ENCODE results near the gene TRIM40. TPM values are rescaled to one million over a fixed set of nuclear protein-coding genes. Genes with fewer than 3 reads are reported as not detected.

TRIM40 gene
- polyA plus RNA-seq, 2 donors = 0.02 TPM; not detected in 1

GRCh38 chr6:30171677-30172471 is 35.9 kb downstream of the TRIM40 start:
- H3K27ac ChIP-seq (ENCODE audit: low read depth in 2 of 2, low read length in 1 of 2) = no peak overlapping the region
- peaks cover 0 to 15% of the 10 kb centered on the region in 2 donors for H3K27me3 ChIP-seq (ENCODE audit: control insufficient read depth in 1 of 2, insufficient read depth in 2 of 2, low read length in 2 of 2)
- WGBS, 2 donors = 6 to 10% methylated on average over 58 to 62 of the region's 62 CpGs
- no peaks in the 10 kb centered on the region for H3K36me3 ChIP-seq (ENCODE audit: control insufficient read depth in 2 of 2, insufficient read depth in 2 of 2, low read length in 1 of 2)
- H3K4me3 ChIP-seq (ENCODE audit: low read depth in 1 of 2, low read length in 2 of 2) = no peak overlapping the region
- no peaks in the 10 kb centered on the region for H3K9me3 ChIP-seq (ENCODE audit: control insufficient read depth in 2 of 2, insufficient read depth in 1 of 2, low read depth in 1 of 2, low read length in 1 of 2)
- H3K4me1 ChIP-seq (ENCODE audit: control insufficient read depth in 2 of 2, insufficient read depth in 2 of 2, low read length in 1 of 2) = peaks cover 2 to 5% of the 10 kb centered on the region in 2 donors

DNA sequence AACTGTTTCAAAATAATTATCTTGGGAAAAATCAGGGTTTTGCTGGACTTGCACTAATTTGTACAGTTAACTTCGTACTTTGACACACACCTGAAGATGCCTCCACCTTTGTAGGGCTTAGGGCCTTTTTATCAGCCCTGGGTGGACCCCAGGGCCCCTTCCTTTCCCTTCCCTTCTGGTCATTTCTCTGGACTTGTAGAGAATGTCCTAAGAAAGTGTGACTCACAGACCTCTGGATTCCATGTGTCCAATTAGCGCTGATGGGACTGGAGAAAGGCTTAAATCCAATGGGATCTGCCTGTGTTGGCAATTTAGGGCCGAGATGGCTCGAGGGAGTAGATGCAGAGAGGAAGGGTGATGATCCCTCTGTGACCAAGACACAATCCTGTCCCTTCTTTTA is 36.7 kb downstream of the TRIM40 start:
- Histone ChIP-seq H3K27ac (ENCODE audit: low read depth in 2 of 2, low read length in 1 of 2) (no peak overlapping the region), H3K9me3 (ENCODE audit: control insufficient read depth in 2 of 2, insufficient read depth in 1 of 2, low read depth in 1 of 2, low read length in 1 of 2) (no peaks in the 10 kb centered on the region), H3K27me3 (ENCODE audit: control insufficient read depth in 1 of 2, insufficient read depth in 2 of 2, low read length in 2 of 2) (peaks cover 0 to 15% of the 10 kb centered on the region in 2 donors), H3K4me3 (ENCODE audit: low read depth in 1 of 2, low read length in 2 of 2) (no peak overlapping the region), H3K36me3 (ENCODE audit: control insufficient read depth in 2 of 2, insufficient read depth in 2 of 2, low read length in 1 of 2) (no peaks in the 10 kb centered on the region), H3K4me1 (ENCODE audit: control insufficient read depth in 2 of 2, insufficient read depth in 2 of 2, low read length in 1 of 2) (peaks cover 2 to 5% of the 10 kb centered on the region in 2 donors)
- WGBS, 2 donors = 82 to 86% methylated on average over 4 of the region's 4 CpGs

GRCh38 chr6:30175765-30176164 is 39.8 kb downstream of the TRIM40 start:
- Histone ChIP-seq H3K4me3 (ENCODE audit: low read depth in 1 of 2, low read length in 2 of 2) (no peak overlapping the region), H3K4me1 (ENCODE audit: control insufficient read depth in 2 of 2, insufficient read depth in 2 of 2, low read length in 1 of 2) (peaks cover 2 to 5% of the 10 kb centered on the region in 2 donors), H3K9me3 (ENCODE audit: control insufficient read depth in 2 of 2, insufficient read depth in 1 of 2, low read depth in 1 of 2, low read length in 1 of 2) (no peaks in the 10 kb centered on the region), H3K27ac (ENCODE audit: low read depth in 2 of 2, low read length in 1 of 2) (no peak overlapping the region), H3K27me3 (ENCODE audit: control insufficient read depth in 1 of 2, insufficient read depth in 2 of 2, low read length in 2 of 2) (peaks cover 0 to 15% of the 10 kb centered on the region in 2 donors), H3K36me3 (ENCODE audit: control insufficient read depth in 2 of 2, insufficient read depth in 2 of 2, low read length in 1 of 2) (no peaks in the 10 kb centered on the region)
- 74 to 85% methylated on average over 2 of the region's 2 CpGs for WGBS, 2 donors

GRCh38 chr6:30178837-30179236 is 42.9 kb downstream of the TRIM40 start:
- Histone ChIP-seq H3K27me3 (ENCODE audit: control insufficient read depth in 1 of 2, insufficient read depth in 2 of 2, low read length in 2 of 2) (no peaks in the 10 kb centered on the region), H3K27ac (ENCODE audit: low read depth in 2 of 2, low read length in 1 of 2) (no peak overlapping the region), H3K36me3 (ENCODE audit: control insufficient read depth in 2 of 2, insufficient read depth in 2 of 2, low read length in 1 of 2) (no peaks in the 10 kb centered on the region), H3K4me1 (ENCODE audit: control insufficient read depth in 2 of 2, insufficient read depth in 2 of 2, low read length in 1 of 2) (no peaks in the 10 kb centered on the region), H3K4me3 (ENCODE audit: low read depth in 1 of 2, low read length in 2 of 2) (no peak overlapping the region), H3K9me3 (ENCODE audit: control insufficient read depth in 2 of 2, insufficient read depth in 1 of 2, low read depth in 1 of 2, low read length in 1 of 2) (no peaks in the 10 kb centered on the region)
- 1 to 88% methylated on average over 1 of the region's 1 CpG for WGBS, 2 donors

GRCh38 chr6:30180145-30180544 is 44.2 kb downstream of the TRIM40 start:
- H3K27ac ChIP-seq (ENCODE audit: low read depth in 2 of 2, low read length in 1 of 2) = no peak overlapping the region

GRCh38 chr6:30184417-30185031 is 48.6 kb downstream of the TRIM40 start:
- no peak overlapping the region for H3K4me3 ChIP-seq (ENCODE audit: low read depth in 1 of 2, low read length in 2 of 2)
- H3K27ac ChIP-seq (ENCODE audit: low read depth in 2 of 2, low read length in 1 of 2) = no peak overlapping the region
- 71 to 88% methylated on average over 5 of the region's 5 CpGs for WGBS, 2 donors
- H3K36me3 ChIP-seq (ENCODE audit: control insufficient read depth in 2 of 2, insufficient read depth in 2 of 2, low read length in 1 of 2) = peaks cover 14 to 24% of the 10 kb centered on the region in 2 donors
- no peaks in the 10 kb centered on the region for H3K27me3 ChIP-seq (ENCODE audit: control insufficient read depth in 1 of 2, insufficient read depth in 2 of 2, low read length in 2 of 2)
- H3K9me3 ChIP-seq (ENCODE audit: control insufficient read depth in 2 of 2, insufficient read depth in 1 of 2, low read depth in 1 of 2, low read length in 1 of 2) = no peaks in the 10 kb centered on the region
- H3K4me1 ChIP-seq (ENCODE audit: control insufficient read depth in 2 of 2, insufficient read depth in 2 of 2, low read length in 1 of 2) = no peaks in the 10 kb centered on the region

More at GRCh38 chr6:30180145-30180544, 44.2 kb downstream of the TRIM40 start:
- Histone ChIP-seq H3K4me1 (ENCODE audit: control insufficient read depth in 2 of 2, insufficient read depth in 2 of 2, low read length in 1 of 2) (no peaks in the 10 kb centered on the region), H3K9me3 (ENCODE audit: control insufficient read depth in 2 of 2, insufficient read depth in 1 of 2, low read depth in 1 of 2, low read length in 1 of 2) (no peaks in the 10 kb centered on the region), H3K36me3 (ENCODE audit: control insufficient read depth in 2 of 2, insufficient read depth in 2 of 2, low read length in 1 of 2) (peaks cover 0 to 4% of the 10 kb centered on the region in 2 donors), H3K27me3 (ENCODE audit: control insufficient read depth in 1 of 2, insufficient read depth in 2 of 2, low read length in 2 of 2) (no peaks in the 10 kb centered on the region), H3K4me3 (ENCODE audit: low read depth in 1 of 2, low read length in 2 of 2) (no peak overlapping the region)
- WGBS, 2 donors = 93 to 96% methylated on average over 1 of the region's 1 CpG

DNA sequence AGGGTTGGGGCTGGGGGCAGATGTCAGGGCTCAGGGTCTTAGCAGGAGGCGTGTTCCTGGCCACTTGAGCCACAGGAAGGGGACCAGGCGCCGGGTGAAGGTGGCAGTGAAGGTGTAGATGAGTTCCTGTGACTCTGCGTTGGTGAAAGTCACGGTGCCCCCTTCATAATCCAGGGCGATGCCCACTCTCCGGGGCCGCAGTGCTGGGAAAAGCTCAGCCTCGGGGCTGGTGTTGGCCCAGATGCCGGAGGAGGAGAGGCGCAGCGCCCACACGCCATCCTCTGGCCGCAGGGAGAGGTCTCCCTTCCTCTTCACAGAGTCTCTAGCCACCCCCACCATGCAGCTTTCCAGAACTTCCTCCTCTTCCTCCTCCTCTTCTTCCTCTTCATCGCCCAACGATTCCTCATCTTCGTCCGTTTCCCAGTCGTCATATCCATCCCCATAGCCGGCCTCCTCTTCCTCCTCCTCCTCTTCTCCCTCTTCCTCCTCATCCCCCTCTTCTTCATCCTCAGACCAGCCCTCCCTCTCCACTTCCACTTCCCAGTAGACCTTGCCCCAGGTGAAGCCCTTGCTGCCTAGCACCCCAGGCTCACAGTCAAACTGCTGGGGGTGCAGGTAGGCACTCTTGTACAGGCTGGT is 50.0 kb downstream of the TRIM40 start:
- Histone ChIP-seq H3K36me3 (ENCODE audit: control insufficient read depth in 2 of 2, insufficient read depth in 2 of 2, low read length in 1 of 2) (peaks cover 24 to 37% of the 10 kb centered on the region in 2 donors), H3K4me1 (ENCODE audit: control insufficient read depth in 2 of 2, insufficient read depth in 2 of 2, low read length in 1 of 2) (no peaks in the 10 kb centered on the region), H3K9me3 (ENCODE audit: control insufficient read depth in 2 of 2, insufficient read depth in 1 of 2, low read depth in 1 of 2, low read length in 1 of 2) (no peaks in the 10 kb centered on the region), H3K4me3 (ENCODE audit: low read depth in 1 of 2, low read length in 2 of 2) (no peak overlapping the region), H3K27ac (ENCODE audit: low read depth in 2 of 2, low read length in 1 of 2) (no peak overlapping the region), H3K27me3 (ENCODE audit: control insufficient read depth in 1 of 2, insufficient read depth in 2 of 2, low read length in 2 of 2) (no peaks in the 10 kb centered on the region)
- 93 to 94% methylated on average over 16 to 20 of the region's 20 CpGs for WGBS, 2 donors

- no peaks in the 10 kb centered on the region for H3K9me3 ChIP-seq (ENCODE audit: control insufficient read depth in 2 of 2, insufficient read depth in 1 of 2, low read depth in 1 of 2, low read length in 1 of 2)
- H3K4me1 ChIP-seq (ENCODE audit: control insufficient read depth in 2 of 2, insufficient read depth in 2 of 2, low read length in 1 of 2) = no peaks in the 10 kb centered on the region
- 94 to 97% methylated on average over 5 of the region's 5 CpGs for WGBS, 2 donors
- H3K27me3 ChIP-seq (ENCODE audit: control insufficient read depth in 1 of 2, insufficient read depth in 2 of 2, low read length in 2 of 2) = no peaks in the 10 kb centered on the region
- no peak overlapping the region for H3K4me3 ChIP-seq (ENCODE audit: low read depth in 1 of 2, low read length in 2 of 2)
- H3K27ac ChIP-seq (ENCODE audit: low read depth in 2 of 2, low read length in 1 of 2) = no peak overlapping the region
- H3K36me3 ChIP-seq (ENCODE audit: control insufficient read depth in 2 of 2, insufficient read depth in 2 of 2, low read length in 1 of 2) = peaks cover 25 to 45% of the 10 kb centered on the region in 2 donors
These were observed 52.6 kb downstream of the TRIM40 start for GRCh38 chr6:30188541-30188940.

- no peak overlapping the region for H3K27ac ChIP-seq (ENCODE audit: low read depth in 2 of 2, low read length in 1 of 2)
- 86 to 88% methylated on average over 7 of the region's 7 CpGs for WGBS, 2 donors
- H3K4me1 ChIP-seq (ENCODE audit: control insufficient read depth in 2 of 2, insufficient read depth in 2 of 2, low read length in 1 of 2) = no peaks in the 10 kb centered on the region
- peaks cover 36 to 48% of the 10 kb centered on the region in 2 donors for H3K36me3 ChIP-seq (ENCODE audit: control insufficient read depth in 2 of 2, insufficient read depth in 2 of 2, low read length in 1 of 2)
- H3K4me3 ChIP-seq (ENCODE audit: low read depth in 1 of 2, low read length in 2 of 2) = no peak overlapping the region
- H3K27me3 ChIP-seq (ENCODE audit: control insufficient read depth in 1 of 2, insufficient read depth in 2 of 2, low read length in 2 of 2) = no peaks in the 10 kb centered on the region
- no peaks in the 10 kb centered on the region for H3K9me3 ChIP-seq (ENCODE audit: control insufficient read depth in 2 of 2, insufficient read depth in 1 of 2, low read depth in 1 of 2, low read length in 1 of 2)
These were observed 56.1 kb downstream of the TRIM40 start for GRCh38 chr6:30192076-30192475.
